ENCODE measurements around the gene GP2. TPM values are rescaled to one million over a fixed set of nuclear protein-coding genes. Genes with fewer than 3 reads are reported as not detected.

GP2 gene
- total and polyA plus RNA-seq, 4 donors = 0.09 to 0.31 (median 0.27) TPM

DNA sequence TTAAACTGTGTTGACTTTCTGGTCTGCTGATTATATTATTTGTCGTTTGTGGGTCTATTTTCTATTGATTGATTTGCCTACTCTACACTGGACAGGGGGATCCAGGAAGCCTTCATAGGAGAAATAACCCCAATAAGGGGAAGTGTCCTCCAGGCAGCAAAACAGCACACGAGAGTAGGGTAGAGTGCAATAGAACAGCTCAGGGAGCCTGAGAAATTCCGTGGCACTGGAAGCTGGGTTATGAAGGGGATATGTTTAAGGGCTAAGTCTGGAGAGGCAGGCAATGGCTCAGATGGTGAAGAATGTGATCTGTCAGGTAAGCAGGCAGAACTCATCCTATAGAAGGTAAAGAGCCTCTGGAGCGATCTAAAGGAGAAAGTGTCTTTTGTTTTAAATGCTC is 20.9 kb downstream of the GP2 start:
- DNase-seq (ENCODE audit: low spot score) = no peak
- TF ChIP-seq, protein P1, sequence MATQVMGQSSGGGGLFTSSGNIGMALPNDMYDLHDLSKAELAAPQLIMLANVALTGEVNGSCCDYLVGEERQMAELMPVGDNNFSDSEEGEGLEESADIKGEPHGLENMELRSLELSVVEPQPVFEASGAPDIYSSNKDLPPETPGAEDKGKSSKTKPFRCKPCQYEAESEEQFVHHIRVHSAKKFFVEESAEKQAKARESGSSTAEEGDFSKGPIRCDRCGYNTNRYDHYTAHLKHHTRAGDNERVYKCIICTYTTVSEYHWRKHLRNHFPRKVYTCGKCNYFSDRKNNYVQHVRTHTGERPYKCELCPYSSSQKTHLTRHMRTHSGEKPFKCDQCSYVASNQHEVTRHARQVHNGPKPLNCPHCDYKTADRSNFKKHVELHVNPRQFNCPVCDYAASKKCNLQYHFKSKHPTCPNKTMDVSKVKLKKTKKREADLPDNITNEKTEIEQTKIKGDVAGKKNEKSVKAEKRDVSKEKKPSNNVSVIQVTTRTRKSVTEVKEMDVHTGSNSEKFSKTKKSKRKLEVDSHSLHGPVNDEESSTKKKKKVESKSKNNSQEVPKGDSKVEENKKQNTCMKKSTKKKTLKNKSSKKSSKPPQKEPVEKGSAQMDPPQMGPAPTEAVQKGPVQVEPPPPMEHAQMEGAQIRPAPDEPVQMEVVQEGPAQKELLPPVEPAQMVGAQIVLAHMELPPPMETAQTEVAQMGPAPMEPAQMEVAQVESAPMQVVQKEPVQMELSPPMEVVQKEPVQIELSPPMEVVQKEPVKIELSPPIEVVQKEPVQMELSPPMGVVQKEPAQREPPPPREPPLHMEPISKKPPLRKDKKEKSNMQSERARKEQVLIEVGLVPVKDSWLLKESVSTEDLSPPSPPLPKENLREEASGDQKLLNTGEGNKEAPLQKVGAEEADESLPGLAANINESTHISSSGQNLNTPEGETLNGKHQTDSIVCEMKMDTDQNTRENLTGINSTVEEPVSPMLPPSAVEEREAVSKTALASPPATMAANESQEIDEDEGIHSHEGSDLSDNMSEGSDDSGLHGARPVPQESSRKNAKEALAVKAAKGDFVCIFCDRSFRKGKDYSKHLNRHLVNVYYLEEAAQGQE (IDR thresholded peaks at IDR 0.05) = no peak
- TF ChIP-seq GABPA (IDR thresholded peaks at IDR 0.05 in 1 of 2, conservative IDR thresholded peaks at IDR 0.05 in 1 of 2) (no peak), HNF4G (IDR thresholded peaks at IDR 0.05) (no peak), EGR1 (IDR thresholded peaks at IDR 0.05; ENCODE audit: low read depth in 2 of 2) (no peak)
- TF ChIP-seq, protein P2, sequence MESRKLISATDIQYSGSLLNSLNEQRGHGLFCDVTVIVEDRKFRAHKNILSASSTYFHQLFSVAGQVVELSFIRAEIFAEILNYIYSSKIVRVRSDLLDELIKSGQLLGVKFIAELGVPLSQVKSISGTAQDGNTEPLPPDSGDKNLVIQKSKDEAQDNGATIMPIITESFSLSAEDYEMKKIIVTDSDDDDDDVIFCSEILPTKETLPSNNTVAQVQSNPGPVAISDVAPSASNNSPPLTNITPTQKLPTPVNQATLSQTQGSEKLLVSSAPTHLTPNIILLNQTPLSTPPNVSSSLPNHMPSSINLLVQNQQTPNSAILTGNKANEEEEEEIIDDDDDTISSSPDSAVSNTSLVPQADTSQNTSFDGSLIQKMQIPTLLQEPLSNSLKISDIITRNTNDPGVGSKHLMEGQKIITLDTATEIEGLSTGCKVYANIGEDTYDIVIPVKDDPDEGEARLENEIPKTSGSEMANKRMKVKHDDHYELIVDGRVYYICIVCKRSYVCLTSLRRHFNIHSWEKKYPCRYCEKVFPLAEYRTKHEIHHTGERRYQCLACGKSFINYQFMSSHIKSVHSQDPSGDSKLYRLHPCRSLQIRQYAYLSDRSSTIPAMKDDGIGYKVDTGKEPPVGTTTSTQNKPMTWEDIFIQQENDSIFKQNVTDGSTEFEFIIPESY (IDR thresholded peaks at IDR 0.05) = no peak
- Histone ChIP-seq H3K4me3 (ENCODE audit: low read depth in 1 of 3, low read length in 3 of 3) (no peak overlapping the region), H3K27ac (ENCODE audit: low read depth in 1 of 2, low read length in 2 of 2) (no peak overlapping the region), H3K4me1 (ENCODE audit: control insufficient read depth in 4 of 4, insufficient read depth in 4 of 4, low read length in 3 of 4) (no peaks in the 10 kb centered on the region), H3K27me3 (ENCODE audit: control insufficient read depth in 4 of 4, insufficient read depth in 4 of 4, low read length in 3 of 4) (peaks cover 0 to 8% (median 0%) of the 10 kb centered on the region in 4 donors), H3K9me3 (ENCODE audit: control insufficient read depth in 4 of 4, low read length in 3 of 4) (no peaks in the 10 kb centered on the region), H3K36me3 (ENCODE audit: control insufficient read depth in 4 of 4, insufficient read depth in 3 of 4, low read depth in 1 of 4, low read length in 3 of 4) (no peaks in the 10 kb centered on the region), H3K9ac (ENCODE audit: low read depth in 1 of 2, low read length in 2 of 2) (no peak overlapping the region)
- 52% methylated on average over 4 of the region's 4 CpGs for WGBS

DNA sequence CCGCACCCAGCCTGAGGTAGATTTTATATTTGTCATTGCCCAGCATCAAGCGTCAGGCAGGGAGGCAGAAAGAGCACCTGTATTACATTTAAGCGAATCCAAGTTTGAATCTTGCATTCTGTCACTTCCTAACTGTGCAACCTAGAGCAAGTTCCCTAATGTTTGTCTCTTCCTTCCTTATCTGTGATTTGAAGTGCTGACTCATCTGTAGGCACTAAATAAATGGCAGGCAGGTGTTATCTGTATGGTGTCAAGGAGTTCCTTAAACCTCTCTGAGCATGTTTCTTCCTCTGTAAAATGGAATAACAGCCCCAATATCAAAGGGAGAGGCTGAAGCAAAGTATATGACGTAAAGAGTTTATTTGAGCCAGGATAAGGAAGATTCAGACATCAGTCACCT is 24.3 kb downstream of the GP2 start:
- TF ChIP-seq, protein P3, sequence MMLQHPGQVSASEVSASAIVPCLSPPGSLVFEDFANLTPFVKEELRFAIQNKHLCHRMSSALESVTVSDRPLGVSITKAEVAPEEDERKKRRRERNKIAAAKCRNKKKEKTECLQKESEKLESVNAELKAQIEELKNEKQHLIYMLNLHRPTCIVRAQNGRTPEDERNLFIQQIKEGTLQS (IDR thresholded peaks at IDR 0.05) = no peak
- TF ChIP-seq HNF4G (IDR thresholded peaks at IDR 0.05) (no peak), HNF4A (conservative IDR thresholded peaks at IDR 0.05) (no peak), NR2F2 (IDR thresholded peaks at IDR 0.05) (no peak), TAF1 (conservative IDR thresholded peaks at IDR 0.05) (no peak), FOXA2 (IDR thresholded peaks at IDR 0.05) (no peak), RAD21 (IDR thresholded peaks at IDR 0.05) (no peak), EGR1 (IDR thresholded peaks at IDR 0.05; ENCODE audit: low read depth in 2 of 2) (no peak), SP1 (IDR thresholded peaks at IDR 0.05) (no peak), FOXA1 (IDR thresholded peaks at IDR 0.05) (no peak), YY1 (IDR thresholded peaks at IDR 0.05) (no peak), GABPA (IDR thresholded peaks at IDR 0.05 in 1 of 2, conservative IDR thresholded peaks at IDR 0.05 in 1 of 2) (no peak)
- TF ChIP-seq, protein P2 (IDR thresholded peaks at IDR 0.05) = no peak
- TF ChIP-seq, protein P1 (IDR thresholded peaks at IDR 0.05) = no peak
- TF ChIP-seq, protein P4, sequence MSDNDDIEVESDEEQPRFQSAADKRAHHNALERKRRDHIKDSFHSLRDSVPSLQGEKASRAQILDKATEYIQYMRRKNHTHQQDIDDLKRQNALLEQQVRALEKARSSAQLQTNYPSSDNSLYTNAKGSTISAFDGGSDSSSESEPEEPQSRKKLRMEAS (IDR thresholded peaks at IDR 0.05) = no peak
- TF ChIP-seq, protein P5, sequence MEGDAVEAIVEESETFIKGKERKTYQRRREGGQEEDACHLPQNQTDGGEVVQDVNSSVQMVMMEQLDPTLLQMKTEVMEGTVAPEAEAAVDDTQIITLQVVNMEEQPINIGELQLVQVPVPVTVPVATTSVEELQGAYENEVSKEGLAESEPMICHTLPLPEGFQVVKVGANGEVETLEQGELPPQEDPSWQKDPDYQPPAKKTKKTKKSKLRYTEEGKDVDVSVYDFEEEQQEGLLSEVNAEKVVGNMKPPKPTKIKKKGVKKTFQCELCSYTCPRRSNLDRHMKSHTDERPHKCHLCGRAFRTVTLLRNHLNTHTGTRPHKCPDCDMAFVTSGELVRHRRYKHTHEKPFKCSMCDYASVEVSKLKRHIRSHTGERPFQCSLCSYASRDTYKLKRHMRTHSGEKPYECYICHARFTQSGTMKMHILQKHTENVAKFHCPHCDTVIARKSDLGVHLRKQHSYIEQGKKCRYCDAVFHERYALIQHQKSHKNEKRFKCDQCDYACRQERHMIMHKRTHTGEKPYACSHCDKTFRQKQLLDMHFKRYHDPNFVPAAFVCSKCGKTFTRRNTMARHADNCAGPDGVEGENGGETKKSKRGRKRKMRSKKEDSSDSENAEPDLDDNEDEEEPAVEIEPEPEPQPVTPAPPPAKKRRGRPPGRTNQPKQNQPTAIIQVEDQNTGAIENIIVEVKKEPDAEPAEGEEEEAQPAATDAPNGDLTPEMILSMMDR (IDR thresholded peaks at IDR 0.05; ENCODE audit: low read depth, low read length, missing input control) = no peak
- Histone ChIP-seq H3K4me3 (ENCODE audit: low read depth in 1 of 3, low read length in 3 of 3) (no peak overlapping the region), H3K27ac (ENCODE audit: low read depth in 1 of 2, low read length in 2 of 2) (no peak overlapping the region), H3K9me3 (ENCODE audit: control insufficient read depth in 4 of 4, low read length in 3 of 4) (no peaks in the 10 kb centered on the region), H3K4me1 (ENCODE audit: control insufficient read depth in 4 of 4, insufficient read depth in 4 of 4, low read length in 3 of 4) (peaks cover 0 to 2% (median 0%) of the 10 kb centered on the region in 4 donors), H3K9ac (ENCODE audit: low read depth in 1 of 2, low read length in 2 of 2) (no peak overlapping the region), H3K27me3 (ENCODE audit: control insufficient read depth in 4 of 4, insufficient read depth in 4 of 4, low read length in 3 of 4) (peaks cover 0 to 9% (median 0%) of the 10 kb centered on the region in 4 donors), H3K36me3 (ENCODE audit: control insufficient read depth in 4 of 4, insufficient read depth in 3 of 4, low read depth in 1 of 4, low read length in 3 of 4) (no peaks in the 10 kb centered on the region)
- WGBS = 57% methylated on average over 4 of the region's 4 CpGs
- no peak for DNase-seq (ENCODE audit: low spot score)

Data from liver (tissue), 9 donors.